ENCODE results near the gene CISD3. TPM values are rescaled to one million over a fixed set of nuclear protein-coding genes. Genes with fewer than 3 reads are reported as not detected.
A peak's percentile ranks its signal among the peaks of the same experiment; 100 is the strongest.

CISD3 gene
- total and polyA plus RNA-seq, 10 of the 15 experiments (the other 5 are each of a cell fraction or from before 2014, with no cell fraction given) = 2.6 to 38.1 (median 8.1) TPM

DNA sequence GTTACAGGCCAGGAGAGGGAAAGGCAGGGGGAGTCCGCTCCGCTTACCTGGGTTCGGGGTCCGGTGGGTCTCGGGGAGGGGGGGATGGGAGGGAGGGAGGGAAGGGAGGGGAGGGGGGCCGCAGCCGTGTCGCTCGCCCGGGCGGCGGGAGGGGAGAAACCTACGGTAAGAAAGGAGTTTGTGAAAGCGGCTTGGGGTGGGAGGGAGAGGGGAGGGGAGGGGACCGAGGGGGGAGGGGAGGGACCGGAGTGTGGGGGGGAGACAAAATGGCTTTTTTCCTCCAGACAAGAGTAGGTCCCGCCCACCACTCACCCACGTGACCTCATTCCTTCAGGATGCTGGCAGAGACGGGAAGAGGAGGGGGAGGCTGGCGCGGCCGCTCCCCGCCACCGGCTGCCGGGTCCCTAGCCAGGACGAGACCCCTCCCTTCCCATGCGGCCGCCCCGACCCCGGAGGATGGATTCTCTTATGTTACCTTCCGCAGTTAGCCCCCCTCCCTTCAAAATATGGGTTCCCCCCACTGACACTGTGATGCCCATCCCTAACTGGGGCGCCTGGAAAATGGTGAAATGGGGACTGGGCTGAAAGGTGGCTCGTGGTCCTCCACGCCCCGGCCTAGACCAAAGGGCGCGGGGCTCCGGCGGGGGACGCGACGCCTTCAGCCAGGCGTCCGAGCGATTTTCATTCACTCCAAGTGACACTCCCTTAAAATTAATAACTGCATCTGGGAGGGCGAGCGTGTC lies 18.2 kb downstream of the CISD3 start, which contains the start of gene PCGF2 (continued):
- TF ChIP-seq, protein P1, sequence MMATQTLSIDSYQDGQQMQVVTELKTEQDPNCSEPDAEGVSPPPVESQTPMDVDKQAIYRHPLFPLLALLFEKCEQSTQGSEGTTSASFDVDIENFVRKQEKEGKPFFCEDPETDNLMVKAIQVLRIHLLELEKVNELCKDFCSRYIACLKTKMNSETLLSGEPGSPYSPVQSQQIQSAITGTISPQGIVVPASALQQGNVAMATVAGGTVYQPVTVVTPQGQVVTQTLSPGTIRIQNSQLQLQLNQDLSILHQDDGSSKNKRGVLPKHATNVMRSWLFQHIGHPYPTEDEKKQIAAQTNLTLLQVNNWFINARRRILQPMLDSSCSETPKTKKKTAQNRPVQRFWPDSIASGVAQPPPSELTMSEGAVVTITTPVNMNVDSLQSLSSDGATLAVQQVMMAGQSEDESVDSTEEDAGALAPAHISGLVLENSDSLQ (IDR thresholded peaks at IDR 0.05) = no peak
- no peak for TF ChIP-seq POLR2AphosphoS5 (IDR thresholded peaks at IDR 0.05; ENCODE audit: low read length)
- TF ChIP-seq JUND (IDR thresholded peaks at IDR 0.05; ENCODE audit: low read depth, low read length) = no peak
- no peak for TF ChIP-seq ZNF384 (IDR thresholded peaks at IDR 0.05; ENCODE audit: borderline replicate concordance, low read depth, low read length)
- no peak for TF ChIP-seq CBFB (IDR thresholded peaks at IDR 0.05; ENCODE audit: low read depth)
- TF ChIP-seq, protein P2, sequence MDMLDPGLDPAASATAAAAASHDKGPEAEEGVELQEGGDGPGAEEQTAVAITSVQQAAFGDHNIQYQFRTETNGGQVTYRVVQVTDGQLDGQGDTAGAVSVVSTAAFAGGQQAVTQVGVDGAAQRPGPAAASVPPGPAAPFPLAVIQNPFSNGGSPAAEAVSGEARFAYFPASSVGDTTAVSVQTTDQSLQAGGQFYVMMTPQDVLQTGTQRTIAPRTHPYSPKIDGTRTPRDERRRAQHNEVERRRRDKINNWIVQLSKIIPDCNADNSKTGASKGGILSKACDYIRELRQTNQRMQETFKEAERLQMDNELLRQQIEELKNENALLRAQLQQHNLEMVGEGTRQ (IDR thresholded peaks at IDR 0.05; ENCODE audit: borderline replicate concordance, low read depth, low read length) = peak; percentile 62
- TF ChIP-seq MEF2B (IDR thresholded peaks at IDR 0.05; ENCODE audit: partially characterized antibody, poor library complexity, severe bottlenecking) = no peak
- no peak for TF ChIP-seq SP1 (IDR thresholded peaks at IDR 0.05; ENCODE audit: low read depth, low read length)
- TF ChIP-seq BHLHE40 (IDR thresholded peaks at IDR 0.05; ENCODE audit: borderline replicate concordance in 1 of 2, low read depth in 2 of 2, low read length in 1 of 2) = peak in 1 of 2 experiments; percentile 61; a peak in 2 of 4 replicates
- TF ChIP-seq YBX1 (IDR thresholded peaks at IDR 0.05) = no peak
- no peak for TF ChIP-seq RCOR1 (conservative IDR thresholded peaks at IDR 0.05; ENCODE audit: low read depth, low read length)
- TF ChIP-seq TBL1XR1 (IDR thresholded peaks at IDR 0.05; ENCODE audit: low read depth, low read length) = no peak
- TF ChIP-seq, protein P3, sequence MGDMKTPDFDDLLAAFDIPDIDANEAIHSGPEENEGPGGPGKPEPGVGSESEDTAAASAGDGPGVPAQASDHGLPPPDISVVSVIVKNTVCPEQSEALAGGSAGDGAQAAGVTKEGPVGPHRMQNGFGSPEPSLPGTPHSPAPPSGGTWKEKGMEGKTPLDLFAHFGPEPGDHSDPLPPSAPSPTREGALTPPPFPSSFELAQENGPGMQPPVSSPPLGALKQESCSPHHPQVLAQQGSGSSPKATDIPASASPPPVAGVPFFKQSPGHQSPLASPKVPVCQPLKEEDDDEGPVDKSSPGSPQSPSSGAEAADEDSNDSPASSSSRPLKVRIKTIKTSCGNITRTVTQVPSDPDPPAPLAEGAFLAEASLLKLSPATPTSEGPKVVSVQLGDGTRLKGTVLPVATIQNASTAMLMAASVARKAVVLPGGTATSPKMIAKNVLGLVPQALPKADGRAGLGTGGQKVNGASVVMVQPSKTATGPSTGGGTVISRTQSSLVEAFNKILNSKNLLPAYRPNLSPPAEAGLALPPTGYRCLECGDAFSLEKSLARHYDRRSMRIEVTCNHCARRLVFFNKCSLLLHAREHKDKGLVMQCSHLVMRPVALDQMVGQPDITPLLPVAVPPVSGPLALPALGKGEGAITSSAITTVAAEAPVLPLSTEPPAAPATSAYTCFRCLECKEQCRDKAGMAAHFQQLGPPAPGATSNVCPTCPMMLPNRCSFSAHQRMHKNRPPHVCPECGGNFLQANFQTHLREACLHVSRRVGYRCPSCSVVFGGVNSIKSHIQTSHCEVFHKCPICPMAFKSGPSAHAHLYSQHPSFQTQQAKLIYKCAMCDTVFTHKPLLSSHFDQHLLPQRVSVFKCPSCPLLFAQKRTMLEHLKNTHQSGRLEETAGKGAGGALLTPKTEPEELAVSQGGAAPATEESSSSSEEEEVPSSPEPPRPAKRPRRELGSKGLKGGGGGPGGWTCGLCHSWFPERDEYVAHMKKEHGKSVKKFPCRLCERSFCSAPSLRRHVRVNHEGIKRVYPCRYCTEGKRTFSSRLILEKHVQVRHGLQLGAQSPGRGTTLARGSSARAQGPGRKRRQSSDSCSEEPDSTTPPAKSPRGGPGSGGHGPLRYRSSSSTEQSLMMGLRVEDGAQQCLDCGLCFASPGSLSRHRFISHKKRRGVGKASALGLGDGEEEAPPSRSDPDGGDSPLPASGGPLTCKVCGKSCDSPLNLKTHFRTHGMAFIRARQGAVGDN (IDR thresholded peaks at IDR 0.05) = no peak
- TF ChIP-seq NR2C1 (IDR thresholded peaks at IDR 0.05) = no peak
- 0 out of 2 replicates have a peak, but pooled peaks have one; percentile 17 for TF ChIP-seq GATAD2B (conservative IDR thresholded peaks at IDR 0.05; ENCODE audit: low read depth)
- no peak for TF ChIP-seq KDM1A (IDR thresholded peaks at IDR 0.05; ENCODE audit: borderline replicate concordance)
- TF ChIP-seq, protein P4, sequence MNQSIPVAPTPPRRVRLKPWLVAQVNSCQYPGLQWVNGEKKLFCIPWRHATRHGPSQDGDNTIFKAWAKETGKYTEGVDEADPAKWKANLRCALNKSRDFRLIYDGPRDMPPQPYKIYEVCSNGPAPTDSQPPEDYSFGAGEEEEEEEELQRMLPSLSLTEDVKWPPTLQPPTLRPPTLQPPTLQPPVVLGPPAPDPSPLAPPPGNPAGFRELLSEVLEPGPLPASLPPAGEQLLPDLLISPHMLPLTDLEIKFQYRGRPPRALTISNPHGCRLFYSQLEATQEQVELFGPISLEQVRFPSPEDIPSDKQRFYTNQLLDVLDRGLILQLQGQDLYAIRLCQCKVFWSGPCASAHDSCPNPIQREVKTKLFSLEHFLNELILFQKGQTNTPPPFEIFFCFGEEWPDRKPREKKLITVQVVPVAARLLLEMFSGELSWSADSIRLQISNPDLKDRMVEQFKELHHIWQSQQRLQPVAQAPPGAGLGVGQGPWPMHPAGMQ (IDR thresholded peaks at IDR 0.05; ENCODE audit: borderline replicate concordance) = no peak
- TF ChIP-seq, protein P5, sequence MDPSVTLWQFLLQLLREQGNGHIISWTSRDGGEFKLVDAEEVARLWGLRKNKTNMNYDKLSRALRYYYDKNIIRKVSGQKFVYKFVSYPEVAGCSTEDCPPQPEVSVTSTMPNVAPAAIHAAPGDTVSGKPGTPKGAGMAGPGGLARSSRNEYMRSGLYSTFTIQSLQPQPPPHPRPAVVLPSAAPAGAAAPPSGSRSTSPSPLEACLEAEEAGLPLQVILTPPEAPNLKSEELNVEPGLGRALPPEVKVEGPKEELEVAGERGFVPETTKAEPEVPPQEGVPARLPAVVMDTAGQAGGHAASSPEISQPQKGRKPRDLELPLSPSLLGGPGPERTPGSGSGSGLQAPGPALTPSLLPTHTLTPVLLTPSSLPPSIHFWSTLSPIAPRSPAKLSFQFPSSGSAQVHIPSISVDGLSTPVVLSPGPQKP (IDR thresholded peaks at IDR 0.05; ENCODE audit: low read depth, low read length) = no peak

Measured in GM12878 (cell line).